Stimulated activated CD8-positive, alpha-beta memory T cell treated with anti-CD3 and anti-CD28 coated beads, Interleukin-4, amount 100 ng/mL, for 1 hour (primary cell): ENCODE data around the gene GRIK5.

Experiments
- DNase-seq, 2 donors: peaks; one replicate each; pipeline ENCODE4 v3.0.0-alpha.2; 2020; ENCODE audit warnings: low read depth in 2 of 2, low spot score in 1 of 2

The GRIK5 gene

GRCh38 chr19:41959056-41960053 is 110.7 kb downstream of the GRIK5 start, which contains the start of gene RABAC1:
Gene RABAC1 (minus strand): TSS chr19:41959321. CDS start chr19:41959292, 29 bp downstream.
- peak; percentile 52 to 77 for DNase-seq

- DNase-seq, result peak; percentile 53 to 60
These were observed 111.5 kb downstream of the GRIK5 start for GRCh38 chr19:41958367-41959055.

- DNase-seq, result no peak
These were observed 112.1 kb downstream of the GRIK5 start for GRCh38 chr19:41957838-41958366.

- DNase-seq, result no peak
These were observed 112.7 kb downstream of the GRIK5 start for GRCh38 chr19:41957161-41957837.

GRCh38 chr19:41956621-41957020 is 113.4 kb downstream of the GRIK5 start:
- no peak for DNase-seq

GRCh38 chr19:41955521-41955920 is 114.5 kb downstream of the GRIK5 start:
- DNase-seq, result no peak

GRCh38 chr19:41951686-41952172 is 118.3 kb downstream of the GRIK5 start:
- DNase-seq, result peak; percentile 79 to 94
